T-cell (primary cell): ENCODE results near the gene PRPSAP1. TPM values are rescaled to one million over a fixed set of nuclear protein-coding genes. Genes with fewer than 3 reads are reported as not detected.

Experiments used
- ATAC-seq, 4 experiments: fragments of 200-7000 bp in 3 of 4; fragments of 150-1000 bp in 1 of 4; cut with Tn5 transposase; replicated peaks in 1 of 4; 1 replicate in 3 of 4; 2 replicates in 1 of 4; pipeline ENCODE4 v1.10.0; 2021; ENCODE audit warnings: moderate library complexity in 3 of 4, mild to moderate bottlenecking in 2 of 4, moderate number of reproducible peaks in 1 of 4
- CTCF ChIA-PET, 2 donors: fragments of 300-600 bp; sonication (Branson Sonifier 250); formaldehyde crosslinking; loops; one replicate each; lab custom pipeline; 2022; ENCODE audit warnings: antibody characterized with exemption in 2 of 2; lab: Charles Lee
- POLR2A ChIA-PET, 2 donors: fragments of 300-600 bp; sonication (Branson Sonifier 250); formaldehyde crosslinking; loops; one replicate each; lab custom pipeline; 2022; ENCODE audit warnings: antibody characterized with exemption in 2 of 2; lab: Charles Lee
- DNase-seq, 35 experiments: peaks; one replicate each; pipeline versions ENCODE4 v3.0.0 to v3.0.0-alpha.2; 2013 to 2023
- H3K27ac ChIP-seq: one replicate; pipeline ENCODE4 v1.5.1; 2013; ENCODE audit warnings: low read length
- H3K27me3 ChIP-seq, 2 experiments: replicated peaks in 1 of 2; 1 replicate in 1 of 2; 2 replicates in 1 of 2; pipeline versions ENCODE4 v1.6.1 to v1.7.0; 2013; ENCODE audit warnings: low read length in 1 of 2, mixed read lengths in 1 of 2; ENCODE audit not compliant: control insufficient read depth in 2 of 2, insufficient read depth in 2 of 2; ENCODE audit errors: extremely low read depth in 1 of 2
- H3K36me3 ChIP-seq, 2 donors: 1 replicate in 1 of 2; 2 replicates in 1 of 2; pipeline versions ENCODE4 v1.6.1 to v1.7.0; 2013; ENCODE audit warnings: low read length in 1 of 2; ENCODE audit not compliant: control insufficient read depth in 2 of 2, insufficient read depth in 1 of 2; ENCODE audit errors: extremely low read depth in 1 of 2
- H3K4me1 ChIP-seq, 2 experiments: 1 replicate in 1 of 2; 2 replicates in 1 of 2; pipeline versions ENCODE4 v1.6.1 to v1.7.0; 2013; ENCODE audit warnings: low read length in 2 of 2, mixed read lengths in 1 of 2; ENCODE audit not compliant: insufficient read depth in 2 of 2, control insufficient read depth in 1 of 2; ENCODE audit errors: extremely low read depth in 1 of 2
- H3K4me3 ChIP-seq, 2 donors: 1 replicate in 1 of 2; 2 replicates in 1 of 2; pipeline versions ENCODE4 v1.5.1 to v1.7.0; 2013; ENCODE audit warnings: mild to moderate bottlenecking in 2 of 2, low read length in 1 of 2, moderate library complexity in 1 of 2; ENCODE audit not compliant: control insufficient read depth in 1 of 2; ENCODE audit errors: extremely low read depth in 1 of 2
- H3K9me3 ChIP-seq: 2 replicates; pipeline ENCODE4 v1.7.0; 2013
- H3K27ac Mint-ChIP-seq, 2 donors: one replicate each; pipeline ENCODE4 v1.8.0; 2020 to 2021; ENCODE audit warnings: mild to moderate bottlenecking in 2 of 2, mixed read lengths in 2 of 2
- H3K27me3 Mint-ChIP-seq, 2 donors: one replicate each; pipeline ENCODE4 v1.8.0; 2021 to 2022; ENCODE audit warnings: mixed read lengths in 2 of 2
- H3K36me3 Mint-ChIP-seq: one replicate; pipeline ENCODE4 v1.8.0; 2021; ENCODE audit warnings: mixed read lengths
- H3K4me1 Mint-ChIP-seq, 3 donors: one replicate each; pipeline ENCODE4 v1.8.0; 2020 to 2022; ENCODE audit warnings: mixed read lengths in 3 of 3, mild to moderate bottlenecking in 1 of 3
- H3K4me3 Mint-ChIP-seq, 3 donors: one replicate each; pipeline ENCODE4 v1.8.0; 2020 to 2022; ENCODE audit warnings: mild to moderate bottlenecking in 3 of 3, mixed read lengths in 3 of 3, moderate library complexity in 3 of 3
- H3K9me3 Mint-ChIP-seq, 3 donors: one replicate each; pipeline ENCODE4 v1.8.0; 2020 to 2022; ENCODE audit warnings: mixed read lengths in 3 of 3
- WGBS: methylation state at CpG from one replicate; pipeline ENCODE4 v1.1.5; 2013; ENCODE audit warnings: missing lambda C conversion rate; ENCODE audit not compliant: insufficient coverage; 5-methylcytosine and 5-hydroxymethylcytosine counted together
- total RNA-seq, 35 experiments: library from RNA in 6 of 35; stranded (reverse) in 6 of 35; fragments of 120-200 nt in 1 of 35; gene quantifications; one replicate each; pipeline versions ENCODE4 v1.2.1 to v1.2.4 and lab custom pipeline; 2013 to 2026

PRPSAP1 gene
- total RNA-seq, 5 donors from 2014 or later (not counting 1 experiment from before 2014, with no cell fraction given), result 27.5 to 47.0 (median 40.0) TPM

- H3K27me3 Mint-ChIP-seq, result no peaks in the 10 kb centered on the region
- no peaks in the 10 kb centered on the region for H3K9me3 Mint-ChIP-seq
- WGBS, result 90% methylated on average over 19 of the region's 22 CpGs
- POLR2A ChIA-PET, result interaction anchor here (0.8 to 1.1 kb wide), 2 partner anchors 11 to 77 kb away, joined by 3 to 4 read pairs; partner anchors contain the start of gene UBALD2 (in 1 of the 2)
- Histone ChIP-seq H3K27ac (no peak overlapping the region), H3K4me3 (no peak overlapping the region), H3K9me3 (no peaks in the 10 kb centered on the region), H3K36me3 (peaks cover 0 to 6% of the 10 kb centered on the region in 2 donors), H3K4me1 (peaks cover 28 to 67% of the 10 kb centered on the region in 2 experiments), H3K27me3 (no peaks in the 10 kb centered on the region)
- CTCF ChIA-PET, result interaction anchor here in 1 of 2 donors (0.6 kb wide), 1 partner anchor 167 kb away, joined by 4 read pairs; no protein-coding TSS in a partner anchor
- H3K4me3 Mint-ChIP-seq, result no peak overlapping the region
- H3K4me1 Mint-ChIP-seq, result peaks cover 49 to 62% (median 50%) of the 10 kb centered on the region in 3 donors
- no peaks in the 10 kb centered on the region for H3K36me3 Mint-ChIP-seq
- DNase-seq (no peak), ATAC-seq (no peak)
- H3K27ac Mint-ChIP-seq, result peak overlapping the region; percentile 46 to 66
Measured at GRCh38 chr17:76275382-76276068, 78.2 kb downstream of the PRPSAP1 start.

- peaks cover 32 to 74% of the 10 kb centered on the region in 2 experiments for H3K4me1 ChIP-seq
- no peaks in the 10 kb centered on the region for H3K27me3 Mint-ChIP-seq
- H3K4me1 Mint-ChIP-seq, result peaks cover 55 to 68% (median 57%) of the 10 kb centered on the region in 3 donors
- peaks cover 0 to 14% of the 10 kb centered on the region in 2 donors for H3K36me3 ChIP-seq
- ATAC-seq, result no peak
- no peaks in the 10 kb centered on the region for H3K9me3 Mint-ChIP-seq
- peak overlapping the region; percentile 66 to 93 for H3K27ac Mint-ChIP-seq
- no peaks in the 10 kb centered on the region for H3K27me3 ChIP-seq
- H3K36me3 Mint-ChIP-seq, result peaks cover 5% of the 10 kb centered on the region
- H3K27ac ChIP-seq, result peak overlapping the region; percentile 93
- CTCF ChIA-PET, result interaction anchor here in 1 of 2 donors (0.6 kb wide), 1 partner anchor 176 kb away, joined by 3 read pairs; no protein-coding TSS in a partner anchor
- H3K4me3 ChIP-seq, result no peak overlapping the region
- POLR2A ChIA-PET, result interaction anchor here (0.8 to 1.1 kb wide), 2 partner anchors 10 to 76 kb away, joined by 3 to 4 read pairs; partner anchors contain the start of gene UBALD2 (in 1 of the 2)
- peak overlapping the region in 1 of 3 donors; percentile 74 for H3K4me3 Mint-ChIP-seq
- WGBS, result 84% methylated on average over 9 of the region's 21 CpGs
- no peaks in the 10 kb centered on the region for H3K9me3 ChIP-seq
- DNase-seq, result peak in 1 of 35 experiments; percentile 36
Measured at GRCh38 chr17:76274112-76274956, 79.4 kb downstream of the PRPSAP1 start.

- CTCF ChIA-PET, result no interaction called here
- Mint-ChIP-seq H3K27me3 (no peaks in the 10 kb centered on the region), H3K4me1 (peaks cover 60 to 73% (median 65%) of the 10 kb centered on the region in 3 donors), H3K27ac (peak overlapping the region; percentile 93 to 94), H3K4me3 (peak overlapping the region in 1 of 3 donors; percentile 74), H3K9me3 (no peaks in the 10 kb centered on the region), H3K36me3 (peaks cover 9% of the 10 kb centered on the region)
- 88% methylated on average over 20 of the region's 26 CpGs for WGBS
- ATAC-seq, result no peak
- peaks cover 0 to 19% of the 10 kb centered on the region in 2 donors for H3K36me3 ChIP-seq
- no peaks in the 10 kb centered on the region for H3K27me3 ChIP-seq
- H3K27ac ChIP-seq, result peak overlapping the region; percentile 93
- H3K4me1 ChIP-seq, result peaks cover 36 to 76% of the 10 kb centered on the region in 2 experiments
- DNase-seq, result no peak
- H3K4me3 ChIP-seq, result no peak overlapping the region
- no peaks in the 10 kb centered on the region for H3K9me3 ChIP-seq
- POLR2A ChIA-PET, result interaction anchor here (0.5 to 1.0 kb wide), 2 partner anchors 131 to 950 kb away, joined by 4 to 7 read pairs; no protein-coding TSS in a partner anchor
Measured at GRCh38 chr17:76273445-76274111, 80.1 kb downstream of the PRPSAP1 start.

- no peaks in the 10 kb centered on the region for H3K9me3 Mint-ChIP-seq
- peak overlapping the region; percentile 71 to 79 (median 74) for H3K4me3 Mint-ChIP-seq
- 11% methylated on average over 12 of the region's 19 CpGs for WGBS
- peak in 3 of 4 experiments; percentile 6 to 28 (median 21) for ATAC-seq
- no peaks in the 10 kb centered on the region for H3K27me3 Mint-ChIP-seq
- no peaks in the 10 kb centered on the region for H3K9me3 ChIP-seq
- ChIA-PET POLR2A (interaction anchor here (0.5 to 1.0 kb wide), 4 partner anchors 44 to 950 kb away, joined by 3 to 7 read pairs (median 4); no protein-coding TSS in a partner anchor), CTCF (no interaction called here)
- H3K36me3 ChIP-seq, result peaks cover 0 to 22% of the 10 kb centered on the region in 2 donors
- no peaks in the 10 kb centered on the region for H3K27me3 ChIP-seq
- peaks cover 14% of the 10 kb centered on the region for H3K36me3 Mint-ChIP-seq
- peaks cover 64 to 79% (median 72%) of the 10 kb centered on the region in 3 donors for H3K4me1 Mint-ChIP-seq
- H3K27ac ChIP-seq, result peak overlapping the region; percentile 93
- H3K4me1 ChIP-seq, result peaks cover 38 to 84% of the 10 kb centered on the region in 2 experiments
- H3K4me3 ChIP-seq, result peak overlapping the region; percentile 26 to 48
- peak in 8 of 35 experiments; percentile 23 to 57 (median 34) for DNase-seq
- peak overlapping the region; percentile 93 to 94 for H3K27ac Mint-ChIP-seq
Measured at GRCh38 chr17:76272541-76273444, 80.9 kb downstream of the PRPSAP1 start.

GRCh38 chr17:76271669-76272540 lies 81.8 kb downstream of the PRPSAP1 start:
- Mint-ChIP-seq H3K27me3 (no peaks in the 10 kb centered on the region), H3K27ac (peak overlapping the region; percentile 90 to 94), H3K4me3 (peak overlapping the region; percentile 71 to 79 (median 74)), H3K9me3 (no peaks in the 10 kb centered on the region), H3K36me3 (peaks cover 19% of the 10 kb centered on the region), H3K4me1 (peaks cover 66 to 84% (median 78%) of the 10 kb centered on the region in 3 donors)
- ChIA-PET CTCF (no interaction called here), POLR2A (interaction anchor here (0.5 to 1.0 kb wide), 5 partner anchors 9 to 66 kb away, joined by 3 read pairs; no protein-coding TSS in a partner anchor)
- Histone ChIP-seq H3K36me3 (peaks cover 0 to 26% of the 10 kb centered on the region in 2 donors), H3K27ac (peak overlapping the region; percentile 93), H3K27me3 (no peaks in the 10 kb centered on the region), H3K4me1 (peaks cover 42 to 93% of the 10 kb centered on the region in 2 experiments), H3K9me3 (no peaks in the 10 kb centered on the region), H3K4me3 (peak overlapping the region; percentile 41 to 48)
- peak; percentile 20 to 48 (median 41) for ATAC-seq
- peak in 32 of 35 experiments; percentile 29 to 82 (median 50) for DNase-seq
- WGBS, result 4% methylated on average over 26 of the region's 38 CpGs
